GM21723 (cell line): ENCODE results near the gene ZNF618.
A peak's percentile ranks its signal among the peaks of the same experiment; 100 is the strongest.

Experiments used
- ATAC-seq: cut with Tn5 transposase; IDR thresholded peaks from one replicate; pipeline ENCODE4 v1.9.1; 2021; ENCODE audit warnings: mild to moderate bottlenecking, moderate library complexity; ENCODE audit not compliant: unreplicated experiment

The ZNF618 gene, protein sequence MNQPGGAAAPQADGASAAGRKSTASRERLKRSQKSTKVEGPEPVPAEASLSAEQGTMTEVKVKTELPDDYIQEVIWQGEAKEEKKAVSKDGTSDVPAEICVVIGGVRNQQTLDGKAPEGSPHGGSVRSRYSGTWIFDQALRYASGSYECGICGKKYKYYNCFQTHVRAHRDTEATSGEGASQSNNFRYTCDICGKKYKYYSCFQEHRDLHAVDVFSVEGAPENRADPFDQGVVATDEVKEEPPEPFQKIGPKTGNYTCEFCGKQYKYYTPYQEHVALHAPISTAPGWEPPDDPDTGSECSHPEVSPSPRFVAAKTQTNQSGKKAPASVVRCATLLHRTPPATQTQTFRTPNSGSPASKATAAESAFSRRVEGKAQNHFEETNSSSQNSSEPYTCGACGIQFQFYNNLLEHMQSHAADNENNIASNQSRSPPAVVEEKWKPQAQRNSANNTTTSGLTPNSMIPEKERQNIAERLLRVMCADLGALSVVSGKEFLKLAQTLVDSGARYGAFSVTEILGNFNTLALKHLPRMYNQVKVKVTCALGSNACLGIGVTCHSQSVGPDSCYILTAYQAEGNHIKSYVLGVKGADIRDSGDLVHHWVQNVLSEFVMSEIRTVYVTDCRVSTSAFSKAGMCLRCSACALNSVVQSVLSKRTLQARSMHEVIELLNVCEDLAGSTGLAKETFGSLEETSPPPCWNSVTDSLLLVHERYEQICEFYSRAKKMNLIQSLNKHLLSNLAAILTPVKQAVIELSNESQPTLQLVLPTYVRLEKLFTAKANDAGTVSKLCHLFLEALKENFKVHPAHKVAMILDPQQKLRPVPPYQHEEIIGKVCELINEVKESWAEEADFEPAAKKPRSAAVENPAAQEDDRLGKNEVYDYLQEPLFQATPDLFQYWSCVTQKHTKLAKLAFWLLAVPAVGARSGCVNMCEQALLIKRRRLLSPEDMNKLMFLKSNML

GRCh38 chr9:113876151-113876992 is at the start of gene ZNF618:
Gene ZNF618 (plus strand): TSS chr9:113876309. CDS start chr9:113876381, 72 bp downstream.
- no peak for ATAC-seq

- no peak for ATAC-seq
Measured at GRCh38 chr9:113828221-113828620, 47.9 kb upstream of the ZNF618 start.

DNA sequence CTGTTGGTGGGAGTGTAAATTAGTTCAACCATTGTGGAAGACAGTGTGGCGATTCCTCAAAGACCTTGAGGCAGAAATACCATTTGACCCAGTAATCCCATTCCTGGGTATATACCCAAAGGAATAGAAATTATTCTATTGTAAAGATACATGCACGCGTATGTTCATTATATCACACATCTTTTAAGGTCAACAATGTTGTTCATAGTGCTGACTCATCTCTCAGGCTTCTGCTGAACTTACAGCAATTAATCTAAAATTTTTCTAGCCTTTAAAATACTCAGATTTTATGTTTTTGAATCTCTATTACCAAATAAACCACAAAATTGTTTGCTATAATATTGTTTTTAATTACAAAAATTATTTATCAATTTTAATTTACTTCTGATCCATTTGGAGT is 38.8 kb upstream of the ZNF618 start:
- no peak for ATAC-seq

- no peak for ATAC-seq
Measured at GRCh38 chr9:113842086-113842485, 34.0 kb upstream of the ZNF618 start.

GRCh38 chr9:113844466-113844865 is 31.6 kb upstream of the ZNF618 start:
- ATAC-seq: no peak

GRCh38 chr9:113851359-113851758 is 24.8 kb upstream of the ZNF618 start:
- no peak for ATAC-seq

GRCh38 chr9:113851873-113852272 is 24.2 kb upstream of the ZNF618 start:
- ATAC-seq: no peak

- ATAC-seq: no peak
Measured at GRCh38 chr9:113853333-113853732, 22.8 kb upstream of the ZNF618 start.

- ATAC-seq: no peak
Measured at GRCh38 chr9:113854310-113854709, 21.8 kb upstream of the ZNF618 start.

- peak; percentile 86 for ATAC-seq
Measured at GRCh38 chr9:113857875-113858274, 18.2 kb upstream of the ZNF618 start.

DNA sequence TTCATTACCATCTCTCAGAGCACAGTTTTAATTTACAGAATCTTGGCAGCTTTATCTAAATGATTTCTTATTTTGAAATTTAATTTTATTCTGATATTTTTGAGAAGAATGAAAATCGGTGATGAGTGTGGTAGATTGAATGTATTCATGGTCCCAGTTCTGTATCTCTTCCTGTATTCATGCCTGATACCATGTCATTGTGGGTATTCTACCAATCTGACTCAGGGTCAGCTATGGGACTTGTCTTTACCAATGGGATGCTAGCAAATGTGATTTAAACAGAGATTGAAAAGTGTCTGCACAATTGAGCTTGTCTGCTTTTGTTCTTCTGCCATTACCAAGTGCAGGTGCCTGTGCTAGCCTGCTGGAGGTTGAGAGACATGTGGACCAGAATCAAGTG is 17.8 kb upstream of the ZNF618 start:
- peak; percentile 26 for ATAC-seq

GRCh38 chr9:113863345-113863744 is 12.8 kb upstream of the ZNF618 start:
- no peak for ATAC-seq

GRCh38 chr9:113868501-113868900 is 7.6 kb upstream of the ZNF618 start:
- ATAC-seq: no peak

DNA sequence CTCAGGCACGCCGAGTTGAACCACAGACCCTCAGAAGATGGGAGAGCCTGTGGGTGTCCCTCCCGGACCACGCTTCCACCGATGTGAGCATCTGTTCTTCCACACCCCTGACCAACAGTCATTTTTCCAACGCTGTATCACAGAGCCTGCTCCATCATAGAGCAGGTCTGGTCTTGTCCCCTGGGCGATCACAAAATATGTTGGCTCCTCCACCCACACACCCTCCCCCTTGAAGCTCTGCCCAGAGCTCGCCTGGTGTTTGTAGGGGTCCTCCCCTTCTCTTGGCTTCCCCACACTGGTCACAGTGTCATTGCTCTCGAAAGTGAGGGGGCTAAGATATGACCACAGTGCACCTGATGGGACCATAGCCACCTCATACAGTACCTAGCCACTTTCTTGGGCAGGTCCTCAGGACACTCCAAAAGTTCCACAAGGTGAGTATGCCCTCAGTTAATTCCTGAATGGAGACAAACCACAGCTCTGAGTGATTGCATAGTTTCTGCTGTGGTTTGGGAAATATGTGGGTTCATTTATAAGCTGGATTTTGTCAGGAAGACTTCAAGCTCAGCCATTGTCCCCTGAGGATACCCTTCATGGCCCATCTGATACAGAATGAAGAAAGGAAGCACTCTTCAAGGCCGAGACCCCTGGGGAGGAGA is 3.5 kb upstream of the ZNF618 start:
- ATAC-seq: no peak

DNA sequence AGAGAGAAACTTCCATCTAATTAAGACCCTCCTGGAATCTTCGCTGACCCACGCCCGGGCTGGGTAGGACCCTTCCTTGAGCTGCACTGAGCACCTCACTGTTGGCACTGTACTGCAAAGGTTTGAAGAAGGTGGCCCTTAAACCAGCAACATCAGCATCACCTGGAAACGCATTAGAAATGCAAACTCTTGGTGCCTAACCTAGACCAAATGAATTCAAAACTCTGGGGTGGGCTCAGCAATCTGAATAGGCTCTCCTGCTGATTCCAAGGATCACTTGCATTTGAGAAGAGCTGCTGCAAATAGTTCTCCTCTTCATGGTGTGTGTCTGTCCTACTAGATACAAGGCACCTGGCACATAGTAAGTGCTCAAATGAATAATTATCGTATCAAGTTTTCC is 2.7 kb upstream of the ZNF618 start:
- ATAC-seq: no peak

- ATAC-seq: no peak
Measured at GRCh38 chr9:113873926-113874325, 2.2 kb upstream of the ZNF618 start.

GRCh38 chr9:113875459-113876150 is 504 bp upstream of the ZNF618 start:
- no peak for ATAC-seq

- ATAC-seq: no peak
Measured at GRCh38 chr9:113876993-113877368, 872 bp downstream of the ZNF618 start.

DNA sequence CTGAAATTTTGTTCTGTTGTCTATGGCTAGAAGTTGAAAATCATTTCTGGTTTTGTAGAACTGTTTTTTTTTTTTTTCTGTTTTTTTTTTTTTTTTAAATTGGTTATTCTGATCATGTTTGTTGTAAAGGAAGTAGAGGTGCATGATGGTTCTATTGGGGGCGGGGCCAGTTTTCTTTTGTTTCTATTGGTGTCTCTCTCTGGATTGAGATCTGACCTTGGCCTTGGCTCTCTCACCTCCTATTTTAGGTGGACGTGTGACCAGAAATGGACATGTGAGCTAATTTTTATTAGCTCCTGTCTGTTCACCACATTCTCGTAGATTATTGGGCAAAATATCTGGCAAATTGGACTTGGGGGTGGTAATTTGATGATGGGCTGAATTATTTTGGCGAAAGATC is 3.2 kb downstream of the ZNF618 start:
- ATAC-seq: no peak

DNA sequence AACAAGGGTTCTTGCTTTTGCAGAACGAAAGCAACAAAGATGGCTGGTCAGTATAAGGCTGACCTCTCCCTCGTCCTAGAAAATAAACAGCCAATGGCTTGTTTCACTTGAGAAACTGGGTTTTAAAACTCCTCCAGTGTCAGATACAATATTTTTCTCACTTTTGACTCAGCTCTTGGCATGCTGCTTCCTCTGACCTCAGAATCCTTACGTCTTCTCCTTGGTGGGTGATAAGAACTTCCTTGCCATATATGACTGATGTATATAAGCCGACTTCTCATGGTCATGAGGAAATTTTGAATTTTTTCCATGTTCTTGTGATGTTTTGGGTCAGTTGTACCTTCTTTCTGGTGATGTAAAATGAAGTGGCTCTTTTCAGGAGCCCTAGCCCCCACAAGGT is 3.8 kb downstream of the ZNF618 start:
- no peak for ATAC-seq
